Heart left ventricle (tissue), 13 donors: Measurements from ENCODE around the gene LMF1.

ENCODE experiments used
- CTCF ChIP-seq, 12 donors: fragments of 200-600 bp; sonication (generic) in 4 of 12; IDR thresholded peaks; one replicate each; pipeline versions ENCODE4 v1.5.0 to v1.8.0; 2018 to 2022; ENCODE audit warnings: antibody characterized with exemption in 12 of 12, mild to moderate bottlenecking in 5 of 12
- POLR2A ChIP-seq, 2 donors: fragments of 450-650 bp; IDR thresholded peaks; one replicate each; pipeline ENCODE4 v1.6.1; 2017; ENCODE audit warnings: antibody characterized with exemption in 2 of 2, mild to moderate bottlenecking in 2 of 2, moderate library complexity in 2 of 2
- donor health status: ischemic (EF 13 %, LVEDD 7.1; RV severe dilation, severe dysfunction).
- donor health status: DM: no; HTN: yes; CAD: no.
- donor health status: DM: no; HTN: no; CAD: no.
- donor health status: ischemic (EF 25% LVEDD 6.9; RV normal size, moderate dysfunction).
- donor health status: ischemic (EF 25% LVEDD 5.7; RV mildly dilated, moderate dysfunction).
- donor health status: ischemic (EF 35%, LVEDD 5.7; RV mildly dilated, moderate dysfunction).
- donor health status: nonischemic (EF 11% LVEDD 7.7; RV severe dilation, severe dysfunction).
- donor health status: DM: yes; HTN: yes; CAD: no.
- donor health status: PGD.
- donor health status: ischemic (EF 29% LVEDD 5.4; RV normal size, mild dysfunction).
- donor health status: nonischemic (EF 23%, LVEDD 6.1; RV moderate dilation, normal function).

GRCh38 chr16:852451-853185 is 118.2 kb downstream of the LMF1 start:
- TF ChIP-seq CTCF (IDR thresholded peaks at IDR 0.05), result no peak
- TF ChIP-seq POLR2A (IDR thresholded peaks at IDR 0.05), result no peak
